OCI-LY1 (cell line): ENCODE data around the gene PDCD4.

ENCODE experiments used
- CTCF ChIP-seq: fragments of 200-600 bp; sonication (generic), shearing (Covaris generic); IDR thresholded peaks from 2 replicates; pipeline ENCODE4 v1.5.1; 2017; ENCODE audit warnings: mild to moderate bottlenecking, antibody characterized with exemption, low read length, moderate library complexity, mixed read lengths
- EZH2 ChIP-seq: fragments of 200-600 bp; sonication (generic), shearing (Covaris generic); IDR thresholded peaks from 2 replicates; pipeline ENCODE4 v1.8.0; 2017; ENCODE audit warnings: borderline replicate concordance, mixed run types, mild to moderate bottlenecking, antibody characterized with exemption, low read length, moderate library complexity, mixed read lengths

GRCh38 chr10:110915035-110915434, 43.3 kb downstream of the PDCD4 start:
- no peak for TF ChIP-seq CTCF
- no peak for TF ChIP-seq EZH2
